AG08396 (cell line): ENCODE results near the gene PACS2.

Experiments
- DNase-seq: peaks from one replicate; pipeline ENCODE4 v3.0.0; 2012; ENCODE audit warnings: low spot score, mixed read lengths

PACS2 gene

GRCh38 chr14:105408592-105408991, 94.0 kb downstream of the PACS2 start:
- no peak for DNase-seq

GRCh38 chr14:105409364-105409763, 94.8 kb downstream of the PACS2 start:
- no peak for DNase-seq

- no peak for DNase-seq
Measured at GRCh38 chr14:105410642-105411016, 96.1 kb downstream of the PACS2 start.

GRCh38 chr14:105411017-105411941, 96.7 kb downstream of the PACS2 start:
- peak; percentile 95 for DNase-seq

- peak; percentile 36 for DNase-seq
Measured at GRCh38 chr14:105411985-105412770, 97.6 kb downstream of the PACS2 start.

GRCh38 chr14:105412771-105413543, 98.4 kb downstream of the PACS2 start:
- no peak for DNase-seq

- no peak for DNase-seq
Measured at GRCh38 chr14:105413544-105413886, 99.0 kb downstream of the PACS2 start.

- DNase-seq, result peak; percentile 92
Measured at GRCh38 chr14:105414456-105415371, 100.2 kb downstream of the PACS2 start.

GRCh38 chr14:105415481-105416428, 101.2 kb downstream of the PACS2 start:
- DNase-seq, result no peak

- no peak for DNase-seq
Measured at GRCh38 chr14:105416671-105417070, 102.1 kb downstream of the PACS2 start.

- no peak for DNase-seq
Measured at GRCh38 chr14:105417690-105418121, 103.2 kb downstream of the PACS2 start.

- no peak for DNase-seq
Measured at GRCh38 chr14:105418269-105419194, 104.0 kb downstream of the PACS2 start.

GRCh38 chr14:105419195-105420091, 104.9 kb downstream of the PACS2 start, which contains the start of gene MTA1:
MTA1 (plus strand) TSS chr14:105419827; CDS start chr14:105420036, 209 bp downstream.
- DNase-seq, result peak; percentile 84

GRCh38 chr14:105420101-105420973, 105.8 kb downstream of the PACS2 start:
- DNase-seq, result peak; percentile 51

- no peak for DNase-seq
Measured at GRCh38 chr14:105420974-105421674, 106.6 kb downstream of the PACS2 start.
